Stimulated activated CD4-positive, alpha-beta T cell treated with anti-CD3 and anti-CD28 coated beads, Interleukin-1b, Interleukin-23, amount 100 ng/mL, for 1 hour (primary cell): ENCODE measurements around the gene APH1B.
"Not testable (repeated sequence)": the region's sequence is repeated elsewhere in the genome, so short reads cannot be mapped to it uniquely, and the experiment has no call there.

Source experiments
- DNase-seq, 2 donors: peaks; one replicate each; pipeline ENCODE4 v3.0.0-alpha.2; 2020; ENCODE audit warnings: low read depth in 2 of 2

APH1B gene

DNA sequence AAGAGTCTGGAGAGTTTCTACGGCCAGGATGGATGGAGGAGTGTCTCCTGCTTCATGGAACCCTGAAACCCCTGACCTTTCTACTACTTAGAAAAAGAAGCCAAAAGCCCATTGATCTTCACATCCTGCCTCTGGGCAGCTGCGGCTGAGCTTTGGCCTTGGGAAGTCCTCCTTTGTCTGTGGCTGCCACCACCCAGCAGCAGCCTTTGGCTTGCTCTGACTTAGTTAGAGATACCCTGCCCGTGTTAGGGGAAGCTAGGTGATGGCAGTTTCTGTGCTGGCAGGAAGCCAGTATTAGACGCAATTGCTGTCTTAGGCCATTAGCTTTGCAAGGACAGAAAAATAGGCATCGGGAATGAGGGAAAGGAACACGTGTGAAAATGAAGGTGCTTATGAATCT lies 18.8 kb downstream of the APH1B start:
- DNase-seq = no peak

- no peak for DNase-seq
These were observed 22.7 kb downstream of the APH1B start for GRCh38 chr15:63299943-63300575.

GRCh38 chr15:63301088-63301487 lies 23.7 kb downstream of the APH1B start:
- DNase-seq = no peak

GRCh38 chr15:63305260-63305659 lies 27.9 kb downstream of the APH1B start:
- no peak for DNase-seq

- DNase-seq = no peak
These were observed 29.2 kb downstream of the APH1B start for GRCh38 chr15:63306492-63307073.

DNA sequence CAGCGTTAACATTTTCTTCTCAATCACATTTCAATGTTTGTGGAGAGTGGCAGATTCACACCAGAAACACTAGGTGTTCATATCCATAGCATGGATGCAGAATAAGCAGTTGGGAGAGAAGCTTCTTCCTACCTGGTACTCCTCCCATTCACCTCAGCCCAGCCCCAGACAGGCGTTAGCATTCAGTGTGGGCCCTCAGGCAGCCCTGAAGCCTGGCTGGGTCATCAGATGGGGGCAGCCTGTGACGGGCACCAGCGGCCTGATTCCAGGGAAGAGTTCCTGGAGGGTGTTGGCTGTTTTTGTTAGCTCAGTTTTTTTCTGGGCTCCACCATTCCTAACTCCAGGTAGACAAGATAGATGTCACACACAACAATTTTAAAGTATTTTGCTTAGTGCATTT lies 31.1 kb downstream of the APH1B start:
- no peak for DNase-seq

DNA sequence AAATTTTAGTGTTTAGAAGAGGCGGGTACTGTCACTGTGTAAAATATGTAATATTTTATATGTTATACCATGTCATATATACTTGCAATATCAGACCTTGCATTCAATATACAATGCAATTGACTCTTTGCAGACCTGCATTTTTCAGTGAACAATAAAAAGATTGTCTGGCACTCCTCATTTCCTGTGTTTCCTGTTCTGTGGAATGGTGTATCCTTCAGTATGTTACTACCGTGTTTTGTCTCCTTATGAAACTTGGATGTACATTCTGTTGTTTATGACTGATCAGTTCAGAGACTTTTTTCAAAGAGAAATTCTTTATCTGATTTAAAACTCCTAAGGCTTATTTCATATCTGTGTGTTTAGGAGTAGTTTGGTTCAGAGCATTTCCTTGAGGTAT lies 31.5 kb downstream of the APH1B start:
- no peak for DNase-seq

GRCh38 chr15:63310646-63311045 lies 33.2 kb downstream of the APH1B start:
- DNase-seq = no peak

DNA sequence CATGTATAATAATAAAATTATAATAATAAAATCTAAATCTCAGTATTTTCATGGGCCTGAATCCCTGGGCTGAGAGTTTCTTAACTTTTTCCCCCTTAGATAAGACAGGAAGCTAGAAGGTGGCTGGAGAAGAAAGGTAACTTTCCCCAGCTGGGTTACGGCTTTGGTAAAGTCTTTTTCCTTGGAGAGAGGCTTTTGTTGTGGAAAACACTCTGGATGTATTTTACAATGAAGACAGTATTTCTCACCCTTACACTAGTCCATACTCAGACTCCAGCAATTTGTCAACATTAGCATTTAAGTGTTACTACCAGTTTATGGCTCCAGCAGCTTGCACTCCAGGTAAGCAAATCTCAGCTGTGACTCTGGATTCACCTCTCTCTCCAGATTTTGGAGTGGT lies 34.9 kb downstream of the APH1B start:
- DNase-seq = no peak

DNA sequence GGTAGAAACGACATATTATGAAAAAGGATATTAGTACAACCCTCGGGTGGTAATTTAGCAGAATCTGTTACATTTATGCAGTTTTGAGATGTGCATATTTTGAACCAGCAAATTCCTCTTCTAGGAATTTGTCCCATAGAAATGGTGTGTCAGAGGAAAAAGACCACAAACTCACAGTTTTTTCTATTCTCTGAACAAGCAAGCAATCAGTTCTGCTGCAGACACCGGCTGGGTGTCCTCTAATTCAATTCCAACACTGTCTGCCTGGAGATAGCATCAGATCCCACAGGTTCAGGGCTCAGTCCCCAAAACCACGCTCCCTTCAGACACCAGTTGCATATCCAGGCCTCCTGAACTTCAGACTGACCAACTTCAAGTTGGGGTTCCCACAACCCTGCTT lies 36.4 kb downstream of the APH1B start:
- DNase-seq = no peak

- no peak for DNase-seq
These were observed 37.0 kb downstream of the APH1B start for GRCh38 chr15:63314409-63314808.

DNA sequence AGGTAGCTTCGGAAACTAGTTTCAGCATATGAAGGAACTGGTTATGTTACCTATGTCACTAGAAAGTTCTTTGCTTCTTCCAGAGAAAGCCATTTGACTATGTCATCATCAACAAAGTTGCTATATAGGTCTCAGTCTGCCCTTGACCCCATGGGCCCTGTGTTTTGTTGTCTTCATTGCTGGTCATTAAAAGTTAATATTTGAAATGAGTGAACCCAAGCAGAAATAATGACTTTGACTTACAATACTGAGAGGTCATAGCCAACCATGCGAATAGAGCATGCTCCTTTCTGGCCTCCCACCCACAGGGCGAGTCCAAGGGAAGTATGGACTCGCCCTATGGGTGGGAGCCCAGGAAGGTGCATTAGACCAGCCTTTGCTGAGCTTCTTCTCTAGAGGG lies 40.9 kb downstream of the APH1B start:
- no peak for DNase-seq

- DNase-seq = no peak
These were observed 41.7 kb downstream of the APH1B start for GRCh38 chr15:63319065-63319464.

DNA sequence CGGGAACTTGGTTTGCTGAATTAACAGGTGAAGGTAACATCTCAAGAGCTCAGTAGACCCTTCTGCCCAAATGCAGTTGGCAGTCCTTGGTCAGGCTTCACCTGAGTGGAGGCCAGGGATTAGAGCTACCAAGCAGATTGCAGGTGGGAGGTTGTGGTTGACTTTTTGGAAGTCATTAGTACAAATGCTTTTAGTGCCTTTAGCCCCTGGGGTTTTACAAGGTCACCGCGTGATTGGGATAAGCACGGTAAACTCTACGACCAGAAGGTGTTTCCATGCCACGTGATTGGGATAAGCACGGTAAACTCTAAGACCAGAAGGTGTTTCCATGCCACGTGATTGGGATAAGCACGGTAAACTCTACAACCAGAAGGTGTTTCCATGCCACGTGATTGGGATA lies 43.0 kb downstream of the APH1B start:
- DNase-seq = not testable (repeated sequence)

DNA sequence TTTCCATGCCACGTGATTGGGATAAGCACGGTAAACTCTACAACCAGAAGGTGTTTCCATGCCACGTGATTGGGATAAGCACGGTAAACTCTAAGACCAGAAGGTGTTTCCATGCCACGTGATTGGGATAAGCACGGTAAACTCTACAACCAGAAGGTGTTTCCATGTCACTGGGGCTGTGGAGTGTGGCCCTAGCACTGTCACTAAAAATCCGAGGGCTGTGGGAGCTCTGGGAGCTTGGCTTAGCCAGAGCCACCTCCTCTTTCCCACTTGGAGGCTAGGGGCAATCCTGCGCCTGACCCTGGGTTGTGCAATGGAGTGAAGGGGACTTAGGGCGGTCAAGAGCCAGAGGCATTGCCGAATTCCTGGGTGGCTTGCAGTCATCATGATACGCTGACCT lies 43.6 kb downstream of the APH1B start:
- DNase-seq = not testable (repeated sequence)

DNA sequence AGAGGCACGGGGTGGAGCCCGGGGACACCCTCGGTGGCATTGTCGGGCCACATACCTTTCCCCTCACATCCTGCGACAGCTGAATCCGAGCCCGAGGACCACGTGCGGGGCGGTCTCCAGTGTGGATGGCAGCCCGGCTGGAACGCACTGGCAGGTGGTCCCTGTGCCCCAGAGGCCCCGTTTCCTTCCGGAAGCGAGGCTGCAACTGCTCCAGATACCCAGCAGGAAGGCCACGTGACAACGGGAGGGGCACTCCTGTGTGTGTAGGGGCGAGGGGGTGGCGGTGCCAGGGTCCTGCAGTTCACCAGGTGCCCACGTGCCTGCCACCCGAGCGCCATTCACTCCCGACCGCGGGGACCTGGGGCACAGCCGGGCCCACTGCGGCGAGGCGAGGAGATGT lies 44.1 kb downstream of the APH1B start:
- no peak for DNase-seq

DNA sequence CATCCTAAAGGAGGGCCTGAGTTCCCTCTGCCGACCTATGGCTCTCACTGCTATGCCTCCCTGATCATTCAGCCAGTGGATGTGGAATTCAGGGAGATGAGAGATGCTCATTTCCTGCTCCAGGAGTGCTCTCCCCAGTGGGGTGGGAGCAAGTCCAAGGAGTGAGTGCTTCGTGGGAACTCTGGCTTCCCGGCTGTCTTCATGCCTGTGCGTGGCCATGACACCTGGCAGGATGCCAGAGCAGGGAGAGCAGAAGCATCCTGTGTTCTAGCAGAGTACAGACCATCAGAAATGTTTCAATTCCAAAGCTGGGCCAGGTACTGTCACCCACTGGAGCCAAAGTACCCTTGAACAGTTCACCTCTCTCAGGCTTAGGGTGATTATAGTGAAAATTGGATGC lies 45.1 kb downstream of the APH1B start:
- no peak for DNase-seq

DNA sequence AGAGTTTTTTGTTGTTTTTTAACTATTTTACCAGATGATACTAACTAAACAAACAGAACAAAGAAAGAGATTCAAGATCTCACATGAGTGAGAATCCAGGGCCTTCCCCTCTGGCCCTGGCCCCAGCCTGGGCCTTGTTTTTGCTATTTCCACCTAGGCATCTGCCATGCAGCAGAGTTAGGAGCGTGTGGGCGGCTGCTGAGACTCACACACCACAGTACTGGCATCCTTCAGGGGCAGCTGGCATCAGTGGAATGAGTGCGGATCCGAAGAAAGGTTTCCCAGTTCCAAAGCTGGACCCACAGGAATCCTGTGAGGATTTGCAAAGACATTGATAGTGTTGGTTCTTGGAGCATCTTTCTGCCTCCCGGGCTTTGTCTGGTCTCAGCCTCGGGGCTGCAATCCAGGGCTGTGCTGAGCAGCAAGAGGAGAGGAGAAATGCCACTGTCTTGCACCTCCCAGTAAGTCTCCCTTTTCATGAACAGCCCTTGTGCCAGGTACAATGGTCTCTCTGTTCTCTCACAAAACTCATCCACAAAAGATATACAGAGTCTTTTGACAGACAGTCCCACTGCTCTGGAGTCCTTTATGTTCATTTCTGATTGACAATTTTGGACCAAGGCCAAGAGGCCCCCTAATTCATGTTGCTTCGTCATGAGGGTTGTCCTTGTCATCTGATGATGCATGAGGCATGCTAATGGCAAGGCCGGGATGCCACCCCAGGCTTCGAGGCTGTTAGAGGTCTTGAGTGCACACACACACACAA lies 46.6 kb downstream of the APH1B start:
- no peak for DNase-seq

DNA sequence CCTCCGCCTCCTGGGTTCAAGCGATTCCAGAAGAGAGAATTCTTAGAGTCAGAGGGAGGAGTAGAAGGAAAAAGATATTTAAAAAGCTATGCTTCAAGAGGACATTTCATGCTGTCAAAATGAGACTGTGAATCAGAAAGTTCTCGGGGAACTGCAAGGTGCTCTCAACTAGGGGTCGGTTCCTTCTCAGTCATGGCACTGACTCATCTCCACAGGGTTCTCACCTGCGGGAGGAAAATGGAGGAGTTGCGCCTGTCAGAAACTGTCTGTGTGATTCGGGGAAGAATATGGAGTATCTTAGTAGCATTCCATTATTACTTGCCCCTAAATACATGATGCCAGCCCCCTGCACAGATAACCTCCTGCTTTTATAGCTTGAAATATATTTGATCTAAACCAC lies 47.4 kb downstream of the APH1B start:
- no peak for DNase-seq

DNA sequence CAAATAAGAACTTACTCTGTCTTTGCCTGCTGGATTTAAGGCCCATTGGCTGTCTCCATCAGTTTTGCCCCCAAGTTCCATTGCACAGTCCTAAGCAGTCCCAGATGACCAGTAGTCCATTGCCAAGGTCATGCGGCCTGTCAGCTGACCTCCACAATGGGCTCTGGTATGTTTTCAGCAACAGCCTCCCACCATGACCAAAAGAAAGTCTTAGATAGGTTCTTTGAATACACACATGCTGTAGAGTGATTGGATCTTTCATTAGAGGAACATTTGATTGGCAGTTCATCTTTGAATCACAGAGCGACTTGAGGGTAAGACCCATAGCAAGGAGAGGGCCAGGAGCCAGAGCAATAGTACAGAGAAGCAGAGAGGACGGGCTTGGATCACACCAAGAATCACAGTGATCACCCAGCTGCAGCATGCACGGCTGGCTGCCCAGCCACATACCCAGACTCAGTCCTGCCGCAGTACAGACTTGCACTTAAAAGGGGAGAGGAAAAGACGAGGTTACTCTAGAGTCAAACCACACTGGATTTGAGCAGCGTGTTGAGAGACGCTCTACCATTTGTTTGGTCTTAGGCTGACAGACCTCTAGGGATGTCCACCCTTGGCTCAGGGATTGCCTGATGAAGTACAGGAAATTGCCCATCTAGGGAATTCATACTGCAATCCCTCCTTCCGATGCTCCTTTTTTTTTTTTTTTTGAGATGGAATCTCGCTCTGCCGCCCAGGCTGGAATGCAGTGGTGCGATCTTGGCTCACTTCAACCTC lies 50.4 kb downstream of the APH1B start:
- DNase-seq = no peak

GRCh38 chr15:63329567-63330350 lies 52.4 kb downstream of the APH1B start:
- DNase-seq = no peak

- DNase-seq = no peak
These were observed 53.5 kb downstream of the APH1B start for GRCh38 chr15:63330926-63331325.
